Measurements from ENCODE around the gene PRPF31. TPM values are rescaled to one million over a fixed set of nuclear protein-coding genes. Genes with fewer than 3 reads are reported as not detected.
"Not testable (repeated sequence)": the region's sequence is repeated elsewhere in the genome, so short reads cannot be mapped to it uniquely, and the experiment has no call there.

The PRPF31 gene
- total RNA-seq, 2 experiments from 2014 or later, result 85.5 to 115 TPM

GRCh38 chr19:54096617-54097106 is 18.9 kb upstream of the PRPF31 start:
- peak; percentile 57 for ATAC-seq
- H3K4me3 Mint-ChIP-seq, result peak overlapping the region; percentile 41
- no peaks in the 10 kb centered on the region for H3K36me3 Mint-ChIP-seq (ENCODE audit: low read depth)
- ChIA-PET POLR2A (interaction anchor here (0.5 kb wide), 1 partner anchor 20 kb away, joined by 3 read pairs; no protein-coding TSS in a partner anchor), CTCF (interaction anchor here (0.6 to 1.3 kb wide), 3 partner anchors 40 to 578 kb away, joined by 3 to 5 read pairs (median 3); partner anchors contain the start of gene CNOT3)
- peaks cover 4% of the 10 kb centered on the region for H3K9me3 Mint-ChIP-seq (ENCODE audit: low read depth)
- intact Hi-C loops (cut with DNase I, micrococcal nuclease), result no loop called here
- H3K27ac Mint-ChIP-seq, result peak overlapping the region; percentile 32
- peaks cover 19% of the 10 kb centered on the region for H3K27me3 Mint-ChIP-seq
- no peak for DNase-seq
- peaks cover 8% of the 10 kb centered on the region for H3K4me1 Mint-ChIP-seq

DNA sequence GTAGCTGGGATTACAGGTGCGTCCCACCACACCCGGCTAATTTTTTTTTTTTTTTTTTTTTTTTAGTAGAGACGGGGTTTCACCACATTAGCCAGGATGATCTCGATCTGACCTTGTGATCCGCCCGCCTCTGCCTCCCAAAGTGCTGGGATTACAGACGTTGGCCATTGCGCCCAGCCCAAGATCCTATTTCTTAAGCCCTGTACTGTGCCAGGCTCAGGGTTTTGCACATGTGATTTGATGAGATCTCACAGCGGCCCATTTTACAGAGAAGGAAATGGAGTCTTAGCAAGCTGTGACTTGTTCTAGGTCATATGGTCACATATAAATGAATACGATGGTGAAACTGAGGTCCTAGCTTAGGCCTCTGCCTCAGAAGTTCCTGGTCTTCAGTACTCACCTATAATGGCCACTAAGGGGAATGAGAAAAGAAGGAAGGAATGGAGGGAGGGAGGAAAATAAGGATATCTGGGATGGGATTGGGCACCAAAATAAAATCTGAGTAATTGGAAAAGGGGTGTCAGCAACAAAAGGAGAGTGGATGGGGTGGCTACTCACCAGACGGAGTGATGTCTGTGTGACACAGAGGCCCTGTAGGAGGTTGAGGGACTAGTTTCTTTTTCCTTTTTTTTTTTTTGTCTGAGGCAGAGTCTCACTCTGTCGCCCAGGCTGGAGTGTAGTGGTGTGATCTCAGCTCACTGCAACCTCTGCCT is 16.2 kb upstream of the PRPF31 start:
- Mint-ChIP-seq H3K9me3 (ENCODE audit: low read depth) (peaks cover 1% of the 10 kb centered on the region), H3K27ac (no peak overlapping the region), H3K36me3 (ENCODE audit: low read depth) (no peaks in the 10 kb centered on the region), H3K4me3 (no peak overlapping the region), H3K4me1 (peaks cover 16% of the 10 kb centered on the region), H3K27me3 (peaks cover 13% of the 10 kb centered on the region)
- POLR2A ChIA-PET, result interaction anchor here (0.6 kb wide), 1 partner anchor 106 kb away, joined by 3 read pairs; no protein-coding TSS in a partner anchor
- DNase-seq, result no peak
- CTCF ChIA-PET, result interaction anchor here (1.4 kb wide), 1 partner anchor 166 kb away, joined by 5 read pairs; no protein-coding TSS in a partner anchor
- ATAC-seq, result no peak
- intact Hi-C loops (cut with DNase I, micrococcal nuclease), result no loop called here

DNA sequence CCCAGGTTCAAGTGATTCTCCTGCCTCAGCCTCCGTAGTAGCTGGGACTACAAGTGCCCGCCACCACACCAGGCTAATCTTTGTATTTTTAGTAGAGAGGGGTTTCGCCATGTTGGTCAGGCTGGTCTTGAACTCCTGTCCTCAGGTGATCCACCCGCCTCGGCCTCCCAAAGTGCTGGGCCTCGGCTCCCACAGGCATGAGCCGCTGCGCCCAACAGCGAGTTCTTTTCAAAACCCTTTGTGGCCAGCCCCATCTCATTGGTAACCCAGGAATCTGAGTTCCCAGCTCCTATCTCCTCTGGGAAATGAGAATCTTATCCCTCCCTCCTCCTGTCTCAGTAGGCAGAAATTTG is 15.7 kb upstream of the PRPF31 start:
- H3K27ac Mint-ChIP-seq; H3K9me3 Mint-ChIP-seq (ENCODE audit: low read depth); H3K4me3 Mint-ChIP-seq; H3K36me3 Mint-ChIP-seq (ENCODE audit: low read depth); DNase-seq; H3K27me3 Mint-ChIP-seq; ATAC-seq; POLR2A ChIA-PET: not testable (repeated sequence)
- intact Hi-C loops (cut with DNase I, micrococcal nuclease), result loop anchor here in 1 of 2 experiments (5.0 kb wide), 1 partner anchor 1017 kb away; the partner anchor contains the start of gene PPP1R12C
- CTCF ChIA-PET, result interaction anchor here (1.4 kb wide), 1 partner anchor 166 kb away, joined by 5 read pairs; no protein-coding TSS in a partner anchor
- peaks cover 16% of the 10 kb centered on the region for H3K4me1 Mint-ChIP-seq

DNA sequence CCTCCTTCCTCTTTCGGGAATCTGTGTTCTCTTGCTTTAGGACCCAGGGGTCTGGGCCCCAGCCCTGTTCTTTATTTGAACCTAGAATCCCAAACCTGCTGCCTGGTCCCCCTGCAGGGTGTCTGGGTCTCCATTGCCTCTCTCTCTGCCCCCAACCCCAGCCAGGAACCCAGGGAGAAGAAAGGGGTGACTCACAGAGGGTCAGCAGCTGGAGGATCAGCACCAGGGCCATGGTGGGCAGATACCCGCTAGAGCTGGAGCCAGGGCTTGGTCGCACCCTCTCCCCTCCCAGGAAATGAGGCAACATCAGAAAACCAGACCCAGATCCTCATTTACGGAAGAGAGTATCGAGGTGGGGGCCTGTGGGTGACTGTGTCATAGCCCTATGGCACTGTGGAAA is 15.0 kb upstream of the PRPF31 start, which contains the start of gene OSCAR:
TSS of gene OSCAR (minus strand) at position 243 of the 400 bp plus-strand sequence. CDS start at position 232, 11 bp downstream.
- peak within 1 kb of the TSS; percentile 13 for H3K27ac Mint-ChIP-seq
- H3K36me3 Mint-ChIP-seq (ENCODE audit: low read depth), result peaks cover 3% of the 10 kb centered on the region
- H3K27me3 Mint-ChIP-seq, result peaks cover 5% of the 10 kb centered on the region
- peaks cover 18% of the 10 kb centered on the region for H3K4me1 Mint-ChIP-seq
- ChIA-PET POLR2A (interaction anchor here (0.6 kb wide), 1 partner anchor 15 kb away, joined by 7 read pairs; the partner anchor contains the start of genes PRPF31 and TFPT), CTCF (no interaction called here)
- DNase-seq, result no peak
- no peaks in the 10 kb centered on the region for H3K9me3 Mint-ChIP-seq (ENCODE audit: low read depth)
- intact Hi-C loops (cut with DNase I, micrococcal nuclease), result loop anchor here in 1 of 2 experiments (5.0 kb wide), 1 partner anchor 1017 kb away; the partner anchor contains the start of gene PPP1R12C
- no peak for ATAC-seq
- H3K4me3 Mint-ChIP-seq, result no peak within 1 kb of the TSS

GRCh38 chr19:54102421-54103169 is 13.0 kb upstream of the PRPF31 start, which contains the start of gene NDUFA3:
Gene NDUFA3, plus strand, starts transcription at chr19:54102855. Its CDS starts 24 bp downstream, at chr19:54102879.
- peak within 1 kb of the TSS; percentile 93 for H3K4me3 Mint-ChIP-seq
- H3K9me3 Mint-ChIP-seq (ENCODE audit: low read depth), result no peaks in the 10 kb centered on the region
- ATAC-seq (peak; percentile 99), DNase-seq (peak; percentile 98)
- intact Hi-C loops (cut with DNase I, micrococcal nuclease), result loop anchor here (1.0 to 5.0 kb wide), 11 partner anchors 13 to 1015 kb away; partner anchors contain the start of genes CNOT3 (in 2 of the 2), PRPF31 (in 2 of the 2), RPS9 (in 2 of the 2) and TFPT (in 2 of the 2)
- CTCF ChIA-PET, result interaction anchor here (0.7 to 1.1 kb wide), 2 partner anchors 12 to 561 kb away, joined by 4 read pairs; partner anchors contain the start of genes PRPF31 and TFPT
- H3K36me3 Mint-ChIP-seq (ENCODE audit: low read depth), result peaks cover 17% of the 10 kb centered on the region
- no peaks in the 10 kb centered on the region for H3K27me3 Mint-ChIP-seq
- peaks cover 16% of the 10 kb centered on the region for H3K4me1 Mint-ChIP-seq
- H3K27ac Mint-ChIP-seq, result peak within 1 kb of the TSS; percentile 96
- POLR2A ChIA-PET, result interaction anchor here (2.4 kb wide), 1 partner anchor 13 kb away, joined by 9 read pairs; the partner anchor contains the start of genes PRPF31 and TFPT

DNA sequence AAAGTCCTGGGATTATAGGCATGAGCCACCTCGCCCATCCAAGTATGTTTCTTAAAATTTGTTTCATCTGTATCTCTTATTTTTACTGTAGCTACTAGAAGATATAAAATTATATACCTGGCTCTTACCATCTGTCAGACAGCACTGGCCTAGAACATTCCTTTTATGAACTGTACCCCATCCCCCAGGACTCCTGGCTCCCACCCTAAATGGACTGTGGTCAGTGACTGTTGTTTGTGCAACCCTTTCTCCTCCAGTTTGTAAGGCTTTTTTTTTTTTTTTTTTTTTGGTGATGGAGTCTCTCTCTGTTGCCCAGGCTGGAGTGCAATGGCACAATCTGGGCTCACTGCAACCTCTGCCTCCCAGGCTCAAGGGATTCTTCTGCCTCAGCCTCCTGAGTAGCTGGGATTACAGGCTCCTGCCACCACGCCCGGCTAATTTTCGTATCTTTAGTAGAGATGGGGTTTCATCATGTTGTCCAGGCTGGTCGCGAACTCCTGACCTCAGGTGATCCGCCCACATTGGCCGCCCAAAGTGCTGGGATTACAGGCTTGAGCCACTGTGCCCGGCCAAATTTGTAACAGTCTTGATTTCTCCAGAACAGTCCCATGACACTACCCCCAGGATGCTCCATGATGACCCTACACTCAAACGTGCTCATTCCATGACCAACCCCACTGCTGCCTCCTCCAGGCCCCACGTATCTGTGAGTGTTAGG is 10.4 kb upstream of the PRPF31 start:
- H3K4me1 Mint-ChIP-seq, result peaks cover 16% of the 10 kb centered on the region
- intact Hi-C loops (cut with DNase I, micrococcal nuclease), result loop anchor here in 1 of 2 experiments (5.0 kb wide), 1 partner anchor 1012 kb away; the partner anchor contains the start of gene PPP1R12C
- ChIA-PET CTCF (no interaction called here), POLR2A (no interaction called here)
- no peak for ATAC-seq
- no peak overlapping the region for H3K27ac Mint-ChIP-seq
- DNase-seq, result no peak
- H3K27me3 Mint-ChIP-seq, result no peaks in the 10 kb centered on the region
- H3K9me3 Mint-ChIP-seq (ENCODE audit: low read depth), result no peaks in the 10 kb centered on the region
- H3K4me3 Mint-ChIP-seq, result no peak overlapping the region
- peaks cover 28% of the 10 kb centered on the region for H3K36me3 Mint-ChIP-seq (ENCODE audit: low read depth)

DNA sequence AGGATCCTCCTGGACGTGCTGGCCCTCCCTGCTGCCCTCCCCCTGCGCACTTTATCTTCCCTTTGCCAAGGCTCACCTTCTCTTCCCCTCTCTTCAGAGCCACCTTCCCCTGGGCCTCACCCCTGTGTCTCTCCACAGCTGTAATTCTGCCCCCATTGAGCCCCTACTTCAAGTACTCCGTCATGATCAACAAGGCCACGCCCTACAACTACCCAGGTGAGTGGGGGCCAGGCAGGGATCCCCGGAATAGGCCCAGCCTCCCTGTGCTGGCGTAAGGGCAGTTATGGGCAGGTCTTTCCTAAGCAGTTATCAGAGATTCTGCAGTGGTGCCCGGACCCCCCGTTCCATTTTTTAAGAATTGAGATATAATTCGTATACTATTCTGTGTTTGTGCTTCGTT is 9.8 kb upstream of the PRPF31 start:
- H3K36me3 Mint-ChIP-seq (ENCODE audit: low read depth), result peaks cover 32% of the 10 kb centered on the region

DNA sequence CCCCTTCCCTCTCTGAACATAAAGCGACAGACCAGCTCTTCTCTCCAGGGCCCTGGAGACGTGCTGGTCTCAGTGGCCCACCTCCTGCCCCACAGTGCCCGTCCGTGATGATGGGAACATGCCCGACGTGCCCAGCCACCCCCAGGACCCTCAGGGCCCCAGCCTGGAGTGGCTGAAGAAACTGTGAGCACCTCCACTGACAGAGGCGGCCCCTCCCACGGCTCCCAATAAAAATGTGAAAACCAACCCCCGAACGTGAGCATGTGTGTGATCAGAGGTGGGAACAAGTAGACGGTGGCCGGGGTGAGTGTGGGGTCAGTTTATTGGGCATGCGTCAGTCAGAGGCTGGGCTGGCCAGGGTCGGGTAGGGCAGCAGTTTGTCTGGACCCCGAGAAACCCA is 8.8 kb upstream of the PRPF31 start:
- CTCF ChIA-PET, result no interaction called here
- Mint-ChIP-seq H3K4me1 (peaks cover 18% of the 10 kb centered on the region), H3K4me3 (no peak overlapping the region), H3K36me3 (ENCODE audit: low read depth) (peaks cover 34% of the 10 kb centered on the region), H3K27ac (no peak overlapping the region), H3K9me3 (ENCODE audit: low read depth) (no peaks in the 10 kb centered on the region), H3K27me3 (no peaks in the 10 kb centered on the region)
- intact Hi-C loops (cut with DNase I, micrococcal nuclease), result no loop called here
- DNase-seq (no peak), ATAC-seq (no peak)
- POLR2A ChIA-PET, result no interaction called here

More for the DNA sequence above, 9.8 kb upstream of the PRPF31 start:
- no peak overlapping the region for H3K4me3 Mint-ChIP-seq
- no peak overlapping the region for H3K27ac Mint-ChIP-seq
- intact Hi-C loops (cut with DNase I, micrococcal nuclease), result no loop called here
- peaks cover 17% of the 10 kb centered on the region for H3K4me1 Mint-ChIP-seq
- ATAC-seq (no peak), DNase-seq (no peak)
- no peaks in the 10 kb centered on the region for H3K27me3 Mint-ChIP-seq
- ChIA-PET POLR2A (no interaction called here), CTCF (no interaction called here)
- no peaks in the 10 kb centered on the region for H3K9me3 Mint-ChIP-seq (ENCODE audit: low read depth)

GRCh38 chr19:54107876-54108490 is 7.6 kb upstream of the PRPF31 start:
- H3K4me3 Mint-ChIP-seq, result no peak overlapping the region
- ATAC-seq (no peak), DNase-seq (no peak)
- H3K27me3 Mint-ChIP-seq, result no peaks in the 10 kb centered on the region
- intact Hi-C loops (cut with DNase I, micrococcal nuclease), result no loop called here
- ChIA-PET POLR2A (no interaction called here), CTCF (no interaction called here)
- H3K36me3 Mint-ChIP-seq (ENCODE audit: low read depth), result peaks cover 37% of the 10 kb centered on the region
- peaks cover 13% of the 10 kb centered on the region for H3K4me1 Mint-ChIP-seq
- no peak overlapping the region for H3K27ac Mint-ChIP-seq
- H3K9me3 Mint-ChIP-seq (ENCODE audit: low read depth), result no peaks in the 10 kb centered on the region

DNA sequence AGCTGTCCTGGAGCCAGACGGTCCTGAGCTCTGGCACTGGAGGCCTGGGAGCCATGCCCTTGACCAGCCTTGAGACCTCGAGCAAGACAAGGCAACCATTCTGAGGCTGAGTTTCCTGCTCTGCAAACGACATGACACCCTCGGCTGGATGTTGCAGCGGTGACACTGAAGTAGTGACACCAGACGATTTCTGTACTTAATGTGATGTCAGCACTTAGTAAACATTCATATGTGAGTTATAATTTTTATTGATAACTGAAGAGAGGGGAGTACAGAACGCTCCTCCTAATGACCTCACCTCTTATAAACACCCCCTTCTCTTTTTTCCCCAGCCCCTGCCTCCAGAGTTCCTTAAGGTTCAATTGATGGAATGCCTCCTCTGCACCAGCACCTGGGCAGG is 7.1 kb upstream of the PRPF31 start:
- H3K4me3 Mint-ChIP-seq, result no peak overlapping the region
- intact Hi-C loops (cut with DNase I, micrococcal nuclease), result no loop called here
- POLR2A ChIA-PET, result no interaction called here

More for the DNA sequence above, 7.1 kb upstream of the PRPF31 start:
- H3K27me3 Mint-ChIP-seq, result no peaks in the 10 kb centered on the region
- CTCF ChIA-PET, result no interaction called here
- H3K27ac Mint-ChIP-seq, result no peak overlapping the region
- H3K9me3 Mint-ChIP-seq (ENCODE audit: low read depth), result no peaks in the 10 kb centered on the region
- peaks cover 10% of the 10 kb centered on the region for H3K4me1 Mint-ChIP-seq
- H3K36me3 Mint-ChIP-seq (ENCODE audit: low read depth), result peaks cover 38% of the 10 kb centered on the region
- DNase-seq, result no peak
- no peak for ATAC-seq
